K562 (cell line): ENCODE measurements around the gene BTBD2. TPM values are rescaled to one million over a fixed set of nuclear protein-coding genes. Genes with fewer than 3 reads are reported as not detected.

ENCODE experiments used
- BRD9 ChIP-seq: fragments of 450-650 bp; IDR thresholded peaks from 2 replicates; pipeline ENCODE4 v1.6.1; 2018; ENCODE audit warnings: low read depth; ENCODE audit not compliant: partially characterized antibody
- CBFB ChIP-seq: sonication (generic); formaldehyde crosslinking; IDR thresholded peaks from 2 replicates; pipeline ENCODE4 v1.4.0; 2020; ENCODE audit warnings: mild to moderate bottlenecking, missing genetic modification reagents
- CREB1 ChIP-seq, 2 experiments: sonication (generic) in 1 of 2; formaldehyde crosslinking in 1 of 2; IDR thresholded peaks; 2 replicates each; pipeline versions ENCODE4 v1.6.1 to v1.8.0; 2012 to 2022; ENCODE audit warnings: inconsistent platforms in 1 of 2, mild to moderate bottlenecking in 1 of 2, missing genetic modification reagents in 1 of 2, moderate library complexity in 1 of 2
- CSDE1 ChIP-seq, 2 experiments: fragments of 450-650 bp; IDR thresholded peaks; 2 replicates each; pipeline ENCODE4 v1.6.1; 2016; ENCODE audit warnings: mild to moderate bottlenecking in 1 of 2
- DDX20 ChIP-seq: fragments of 450-650 bp; IDR thresholded peaks from 2 replicates; pipeline ENCODE4 v1.6.1; 2016; ENCODE audit warnings: missing genetic modification characterization, low read depth, mild to moderate bottlenecking, missing compliant biosample characterization, moderate library complexity
- ETV5 ChIP-seq: sonication (generic); formaldehyde crosslinking; IDR thresholded peaks from 2 replicates; pipeline ENCODE4 v1.4.0; 2020; ENCODE audit warnings: low read depth, mild to moderate bottlenecking, missing genetic modification reagents
- ETV6 ChIP-seq, 3 experiments: fragments of 150-350 bp in 1 of 3; sonication (generic) in 1 of 3; formaldehyde crosslinking in 1 of 3; IDR thresholded peaks; 2 replicates each; pipeline versions ENCODE4 v1.6.1 to v1.8.0; 2014 to 2022; ENCODE audit warnings: borderline replicate concordance in 2 of 3, low read depth in 2 of 3, antibody characterized with exemption in 1 of 3, low read length in 1 of 3, mild to moderate bottlenecking in 1 of 3, missing genetic modification reagents in 1 of 3
- FOXK1 ChIP-seq: sonication (generic); formaldehyde crosslinking; IDR thresholded peaks from 2 replicates; pipeline ENCODE4 v1.8.0; 2022; ENCODE audit warnings: missing genetic modification reagents, mild to moderate bottlenecking, borderline replicate concordance
- GABPA ChIP-seq: fragments of 200-800 bp; sonication (Bioruptor generic); conservative IDR thresholded peaks from 2 replicates; pipeline ENCODE4 v1.6.1; 2016; ENCODE audit warnings: low read depth, missing genetic modification characterization, missing compliant biosample characterization
- HDAC1 ChIP-seq, 2 experiments: fragments of 450-650 bp; IDR thresholded peaks; 2 replicates each; pipeline ENCODE4 v1.6.1; 2016 to 2017; ENCODE audit warnings: inconsistent platforms in 1 of 2, mild to moderate bottlenecking in 1 of 2, moderate library complexity in 1 of 2
- HIVEP1 ChIP-seq: fragments of 250-450 bp; sonication (Bioruptor Pico); IDR thresholded peaks from 2 replicates; pipeline ENCODE4 v1.4.0; 2020; ENCODE audit warnings: mild to moderate bottlenecking
- IFI16 ChIP-seq: fragments of 250-450 bp; sonication (Bioruptor Pico); IDR thresholded peaks from 2 replicates; pipeline ENCODE4 v2.1.2; 2022; ENCODE audit warnings: mild to moderate bottlenecking, inconsistent platforms
- IRF2 ChIP-seq: sonication (generic); formaldehyde crosslinking; IDR thresholded peaks from 2 replicates; pipeline ENCODE4 v1.8.1; 2022; ENCODE audit warnings: mild to moderate bottlenecking, missing genetic modification reagents
- SAP30 ChIP-seq: fragments of 200-600 bp; sonication (generic); IDR thresholded peaks from 2 replicates; pipeline ENCODE4 v1.6.1; 2012; ENCODE audit warnings: borderline replicate concordance, low read depth, mild to moderate bottlenecking, moderate library complexity, low read length, control low read depth, inconsistent platforms; ENCODE audit not compliant: insufficient read depth, poor library complexity, severe bottlenecking
- ZNF121 ChIP-seq: sonication (generic); formaldehyde crosslinking; conservative IDR thresholded peaks from 2 replicates; pipeline ENCODE4 v1.8.0; 2022; ENCODE audit warnings: missing genetic modification reagents
- ZNF197 ChIP-seq: fragments of 200-800 bp; sonication (Bioruptor generic); IDR thresholded peaks from 2 replicates; pipeline ENCODE4 v1.6.1; 2016; ENCODE audit warnings: low read depth, missing genetic modification characterization, missing compliant biosample characterization
- ZNF589 ChIP-seq: fragments of 200-800 bp; sonication (Bioruptor generic); IDR thresholded peaks from 2 replicates; pipeline ENCODE4 v1.6.1; 2016; ENCODE audit warnings: low read depth, missing genetic modification characterization, missing compliant biosample characterization
- polyA plus RNA-seq, 8 experiments: library from polyadenylated mRNA; depleted of rRNA in 4 of 8; stranded (reverse) in 5 of 8; unstranded in 3 of 8; fragments of >200 nt; fragmentation: Nextera tagmentation in 2 of 8; fragmentation: Illumina TruSeq in 1 of 8; extraction: Ambion mirVana in 2 of 8; extraction: Trizol in 1 of 8; gene quantifications; 2 replicates each; pipeline versions ENCODE4 v1.2.1 to v1.2.3, GENCODE V29; 2011 to 2014; ENCODE audit warnings: inconsistent platforms in 1 of 8, missing spikeins in 1 of 8
- total RNA-seq, 7 experiments: library from RNA; depleted of rRNA in 6 of 7; stranded (reverse); fragments of >200 nt in 6 of 7; fragmentation: Illumina TruSeq in 2 of 7; extraction: Trizol in 2 of 7; gene quantifications; 2 replicates each; pipeline versions ENCODE4 v1.2.1 to v1.2.3, GENCODE V29; 2011 to 2021; ENCODE audit warnings: low replicate concordance in 1 of 7
- TF ChIP-seq, protein P1 (sequence below): fragments of 450-650 bp; IDR thresholded peaks from 2 replicates; pipeline ENCODE4 v1.7.1; 2018; ENCODE audit warnings: mild to moderate bottlenecking, low read depth; ENCODE audit not compliant: partially characterized antibody
- TF ChIP-seq, protein P2 (sequence below): fragments of 250-450 bp; sonication (Bioruptor Pico); IDR thresholded peaks from 2 replicates; pipeline ENCODE4 v1.8.0; 2021; ENCODE audit warnings: borderline replicate concordance, mild to moderate bottlenecking, moderate library complexity; ENCODE audit not compliant: poor library complexity, severe bottlenecking
- TF ChIP-seq, protein P3 (sequence below): fragments of 450-650 bp; IDR thresholded peaks from 2 replicates; pipeline ENCODE4 v1.6.1; 2017; ENCODE audit warnings: antibody characterized with exemption

Gene BTBD2
- total and polyA plus RNA-seq, 9 of the 15 experiments (the other 6 are each of a cell fraction or from before 2014, with no cell fraction given), result 0.10 to 15.6 (median 6.9) TPM

DNA sequence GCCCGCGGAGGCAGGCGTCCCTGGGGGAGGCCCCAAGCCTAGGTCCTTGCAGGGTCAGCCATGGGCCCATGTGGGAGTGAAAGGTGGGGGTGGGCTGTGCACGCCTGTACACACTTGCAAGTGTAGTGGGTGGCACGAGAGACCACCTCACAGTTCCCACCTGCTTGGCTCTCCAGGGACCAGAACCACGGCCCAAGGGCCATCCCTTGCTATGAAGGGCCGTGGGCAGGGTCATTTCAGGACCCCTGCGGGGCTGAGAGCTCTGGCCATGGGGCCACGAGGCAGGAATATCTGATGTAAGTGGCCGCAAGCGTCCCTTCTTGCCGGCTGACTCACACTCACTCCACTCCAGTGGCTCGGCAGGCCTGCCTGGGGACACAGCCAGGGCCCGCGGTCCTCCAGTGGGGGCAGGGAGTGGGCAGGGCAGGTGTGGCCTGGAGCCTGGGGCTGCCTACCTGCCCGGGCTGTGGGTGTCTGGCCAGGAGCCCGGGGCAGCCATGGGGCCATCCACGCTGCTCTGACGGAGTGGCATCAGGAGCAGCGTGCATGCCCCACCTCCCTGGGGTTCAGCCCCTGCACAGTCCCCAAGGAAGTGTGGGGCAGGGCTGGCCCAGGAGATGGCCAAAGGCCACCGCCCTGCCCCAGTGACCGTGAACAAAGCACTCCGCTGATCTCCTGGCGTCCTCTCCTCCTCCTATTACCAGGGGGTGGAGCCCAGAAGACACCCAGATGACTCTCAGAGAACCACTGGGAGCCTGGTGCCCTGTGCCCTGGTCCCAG lies 44.1 kb upstream of the BTBD2 start (continued):
- TF ChIP-seq BRD9, result peak; percentile 97
- TF ChIP-seq ZNF197, result peak; percentile 94; the same call in 1 of the 2 replicates
- no peak for TF ChIP-seq ZNF121 (CRISPR knock-in tag)
- TF ChIP-seq FOXK1, result no peak
- TF ChIP-seq, protein P1, sequence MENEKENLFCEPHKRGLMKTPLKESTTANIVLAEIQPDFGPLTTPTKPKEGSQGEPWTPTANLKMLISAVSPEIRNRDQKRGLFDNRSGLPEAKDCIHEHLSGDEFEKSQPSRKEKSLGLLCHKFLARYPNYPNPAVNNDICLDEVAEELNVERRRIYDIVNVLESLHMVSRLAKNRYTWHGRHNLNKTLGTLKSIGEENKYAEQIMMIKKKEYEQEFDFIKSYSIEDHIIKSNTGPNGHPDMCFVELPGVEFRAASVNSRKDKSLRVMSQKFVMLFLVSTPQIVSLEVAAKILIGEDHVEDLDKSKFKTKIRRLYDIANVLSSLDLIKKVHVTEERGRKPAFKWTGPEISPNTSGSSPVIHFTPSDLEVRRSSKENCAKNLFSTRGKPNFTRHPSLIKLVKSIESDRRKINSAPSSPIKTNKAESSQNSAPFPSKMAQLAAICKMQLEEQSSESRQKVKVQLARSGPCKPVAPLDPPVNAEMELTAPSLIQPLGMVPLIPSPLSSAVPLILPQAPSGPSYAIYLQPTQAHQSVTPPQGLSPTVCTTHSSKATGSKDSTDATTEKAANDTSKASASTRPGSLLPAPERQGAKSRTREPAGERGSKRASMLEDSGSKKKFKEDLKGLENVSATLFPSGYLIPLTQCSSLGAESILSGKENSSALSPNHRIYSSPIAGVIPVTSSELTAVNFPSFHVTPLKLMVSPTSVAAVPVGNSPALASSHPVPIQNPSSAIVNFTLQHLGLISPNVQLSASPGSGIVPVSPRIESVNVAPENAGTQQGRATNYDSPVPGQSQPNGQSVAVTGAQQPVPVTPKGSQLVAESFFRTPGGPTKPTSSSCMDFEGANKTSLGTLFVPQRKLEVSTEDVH, result no peak
- TF ChIP-seq, protein P2, sequence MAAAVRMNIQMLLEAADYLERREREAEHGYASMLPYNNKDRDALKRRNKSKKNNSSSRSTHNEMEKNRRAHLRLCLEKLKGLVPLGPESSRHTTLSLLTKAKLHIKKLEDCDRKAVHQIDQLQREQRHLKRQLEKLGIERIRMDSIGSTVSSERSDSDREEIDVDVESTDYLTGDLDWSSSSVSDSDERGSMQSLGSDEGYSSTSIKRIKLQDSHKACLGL (CRISPR knock-in tag), result no peak
- no peak for TF ChIP-seq CREB1 (IDR thresholded peaks at IDR 0.05)
- no peak; the same call in 1 of the 2 replicates for TF ChIP-seq CREB1 (CRISPR knock-in tag; IDR thresholded peaks at IDR 0.05)
- TF ChIP-seq IFI16 (CRISPR knock-in tag), result no peak
- no peak for TF ChIP-seq ETV6 (IDR thresholded peaks at IDR 0.05; ENCODE audit: borderline replicate concordance in 1 of 2, low read depth in 2 of 2, low read length in 1 of 2)
- 0 out of 2 replicates have a peak, but pooled peaks have one; percentile 19 for TF ChIP-seq ETV6 (CRISPR knock-in tag; IDR thresholded peaks at IDR 0.05; ENCODE audit: borderline replicate concordance)
- no peak for TF ChIP-seq CSDE1 (IDR thresholded peaks at IDR 0.05)
- no peak; the same call in 1 of the 2 replicates for TF ChIP-seq DDX20 (tag)
- peak; percentile 60 for TF ChIP-seq HIVEP1 (CRISPR knock-in tag)
- TF ChIP-seq, protein P3, sequence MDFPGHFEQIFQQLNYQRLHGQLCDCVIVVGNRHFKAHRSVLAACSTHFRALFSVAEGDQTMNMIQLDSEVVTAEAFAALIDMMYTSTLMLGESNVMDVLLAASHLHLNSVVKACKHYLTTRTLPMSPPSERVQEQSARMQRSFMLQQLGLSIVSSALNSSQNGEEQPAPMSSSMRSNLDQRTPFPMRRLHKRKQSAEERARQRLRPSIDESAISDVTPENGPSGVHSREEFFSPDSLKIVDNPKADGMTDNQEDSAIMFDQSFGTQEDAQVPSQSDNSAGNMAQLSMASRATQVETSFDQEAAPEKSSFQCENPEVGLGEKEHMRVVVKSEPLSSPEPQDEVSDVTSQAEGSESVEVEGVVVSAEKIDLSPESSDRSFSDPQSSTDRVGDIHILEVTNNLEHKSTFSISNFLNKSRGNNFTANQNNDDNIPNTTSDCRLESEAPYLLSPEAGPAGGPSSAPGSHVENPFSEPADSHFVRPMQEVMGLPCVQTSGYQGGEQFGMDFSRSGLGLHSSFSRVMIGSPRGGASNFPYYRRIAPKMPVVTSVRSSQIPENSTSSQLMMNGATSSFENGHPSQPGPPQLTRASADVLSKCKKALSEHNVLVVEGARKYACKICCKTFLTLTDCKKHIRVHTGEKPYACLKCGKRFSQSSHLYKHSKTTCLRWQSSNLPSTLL, result no peak
- TF ChIP-seq ETV5 (CRISPR knock-in tag), result peak; percentile 39
- peak; percentile 46; the same call in 1 of the 2 replicates for TF ChIP-seq GABPA (tag)
- no peak for TF ChIP-seq IRF2 (CRISPR knock-in tag)
- TF ChIP-seq SAP30, result no peak
- TF ChIP-seq CBFB (CRISPR knock-in tag), result peak; percentile 91
- TF ChIP-seq ZNF589 (CRISPR knock-in tag), result peak; percentile 98
- TF ChIP-seq HDAC1 (IDR thresholded peaks at IDR 0.05), result peak in 1 of 2 experiments; percentile 65; a peak in 1 of 4 replicates
